Hepatic stellate cell (primary cell): ENCODE measurements around the gene RIF1.

Experiments used
- DNase-seq: peaks from one replicate; pipeline ENCODE4 v3.0.0; 2011; ENCODE audit warnings: low spot score

RIF1 gene

GRCh38 chr2:151518802-151519201 is 109.1 kb downstream of the RIF1 start:
- no peak for DNase-seq

- DNase-seq, result no peak
Measured at GRCh38 chr2:151520976-151521375, 111.3 kb downstream of the RIF1 start.

- no peak for DNase-seq
Measured at GRCh38 chr2:151522556-151522955, 112.9 kb downstream of the RIF1 start.

GRCh38 chr2:151523850-151524249 is 114.1 kb downstream of the RIF1 start:
- DNase-seq, result no peak

- DNase-seq, result no peak
Measured at GRCh38 chr2:151525821-151526373, 116.2 kb downstream of the RIF1 start.

GRCh38 chr2:151526572-151527090 is 116.9 kb downstream of the RIF1 start:
- no peak for DNase-seq
